ENCODE results near the gene AMBP.
A peak's percentile ranks its signal among the peaks of the same experiment; 100 is the strongest.

AMBP gene

GRCh38 chr9:114029311-114030170, 48.6 kb downstream of the AMBP start:
- no peak for DNase-seq

- no peak for DNase-seq
Measured at GRCh38 chr9:114028646-114029045, 49.5 kb downstream of the AMBP start.

- DNase-seq = no peak
Measured at GRCh38 chr9:114027863-114028465, 50.1 kb downstream of the AMBP start.

- no peak for DNase-seq
Measured at GRCh38 chr9:114027159-114027862, 50.8 kb downstream of the AMBP start.

GRCh38 chr9:114026335-114026734, 51.8 kb downstream of the AMBP start:
- DNase-seq = no peak

GRCh38 chr9:114025760-114026159, 52.3 kb downstream of the AMBP start:
- DNase-seq = no peak

- no peak for DNase-seq
Measured at GRCh38 chr9:114025196-114025753, 52.8 kb downstream of the AMBP start.

GRCh38 chr9:114023961-114024360, 54.1 kb downstream of the AMBP start:
- no peak for DNase-seq

GRCh38 chr9:114021578-114021977, 56.5 kb downstream of the AMBP start:
- peak; percentile 34 for DNase-seq

- no peak for DNase-seq
Measured at GRCh38 chr9:114017741-114018715, 60.1 kb downstream of the AMBP start.

- DNase-seq = no peak
Measured at GRCh38 chr9:114016629-114017423, 61.3 kb downstream of the AMBP start.

GRCh38 chr9:114016101-114016500, 62.0 kb downstream of the AMBP start:
- DNase-seq = no peak

- no peak for DNase-seq
Measured at GRCh38 chr9:114015607-114016006, 62.5 kb downstream of the AMBP start.

GRCh38 chr9:114014044-114014443, 64.1 kb downstream of the AMBP start:
- no peak for DNase-seq

- no peak for DNase-seq
Measured at GRCh38 chr9:114012126-114012525, 66.0 kb downstream of the AMBP start.

- DNase-seq = no peak
Measured at GRCh38 chr9:114011313-114011712, 66.8 kb downstream of the AMBP start.

Data from hematopoietic multipotent progenitor cell treated with erythropoietin and hydrocortisone succinate and interleukin-3 and kit ligand, for 4 days (in vitro differentiated cells).